ENCODE data around the gene MLLT3. TPM values are rescaled to one million over a fixed set of nuclear protein-coding genes. Genes with fewer than 3 reads are reported as not detected.

MLLT3 gene
- total RNA-seq, result 14.9 and 17.8 TPM in 2 replicates

GRCh38 chr9:20622330-20623020, at the start of gene MLLT3:
MLLT3 (minus strand) TSS chr9:20622499.

Other genes with a start within 250 kb of the MLLT3 start
- 66.4 and 93.9 TPM in 2 replicates for gene FOCAD, start 61.8 kb upstream of the MLLT3 start, total RNA-seq